Activated effector memory CD4-positive, alpha-beta T cell treated with anti-CD3 and anti-CD28 coated beads, Interleukin-2, amount 50 U/mL, for 16 hours (primary cell): Measurements from ENCODE around the gene NDUFB3.
A peak's percentile ranks its signal among the peaks of the same experiment; 100 is the strongest.

Source experiments
- DNase-seq: peaks from one replicate; pipeline ENCODE4 v3.0.0-alpha.2; 2020

Gene NDUFB3

DNA sequence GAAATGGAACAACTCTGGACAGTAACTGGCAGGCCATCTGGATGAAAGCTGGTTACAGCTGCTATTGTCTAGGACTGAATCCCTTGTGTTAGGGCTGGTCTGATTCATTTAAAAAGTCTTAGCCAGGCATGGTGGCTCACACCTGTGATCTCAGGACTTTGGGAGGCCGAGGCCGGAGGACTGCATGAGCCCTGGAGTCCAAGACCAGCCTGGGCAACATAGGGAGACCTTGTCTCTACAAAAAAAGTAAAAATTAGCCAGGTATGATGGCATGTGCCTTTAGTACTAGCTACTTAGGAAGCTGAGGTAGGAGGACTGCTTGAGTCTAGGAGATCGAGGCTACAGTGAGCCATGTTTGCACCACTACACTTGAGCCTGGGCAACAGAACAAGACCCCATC is 28.7 kb downstream of the NDUFB3 start:
- no peak for DNase-seq

GRCh38 chr2:201105759-201106158 is 34.0 kb downstream of the NDUFB3 start:
- DNase-seq, result no peak

DNA sequence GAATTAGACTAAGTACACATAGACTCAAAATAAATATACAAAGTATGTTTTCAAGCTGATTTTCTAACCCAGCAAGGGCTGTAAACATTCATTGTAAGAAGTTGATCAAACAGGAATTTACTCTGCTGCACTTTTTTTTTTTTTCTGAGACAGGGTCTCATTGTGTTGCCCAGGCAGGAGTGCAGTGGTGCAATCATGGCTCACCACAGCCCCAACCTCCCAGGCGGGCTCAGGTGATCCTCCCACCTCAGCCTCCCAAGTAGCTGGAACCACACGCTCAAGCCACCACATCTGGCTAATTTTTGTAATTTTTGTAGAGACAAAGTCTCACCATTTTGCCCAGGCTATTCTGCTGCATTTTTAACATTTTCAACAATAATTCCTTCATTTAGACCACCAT is 35.8 kb downstream of the NDUFB3 start:
- no peak for DNase-seq

DNA sequence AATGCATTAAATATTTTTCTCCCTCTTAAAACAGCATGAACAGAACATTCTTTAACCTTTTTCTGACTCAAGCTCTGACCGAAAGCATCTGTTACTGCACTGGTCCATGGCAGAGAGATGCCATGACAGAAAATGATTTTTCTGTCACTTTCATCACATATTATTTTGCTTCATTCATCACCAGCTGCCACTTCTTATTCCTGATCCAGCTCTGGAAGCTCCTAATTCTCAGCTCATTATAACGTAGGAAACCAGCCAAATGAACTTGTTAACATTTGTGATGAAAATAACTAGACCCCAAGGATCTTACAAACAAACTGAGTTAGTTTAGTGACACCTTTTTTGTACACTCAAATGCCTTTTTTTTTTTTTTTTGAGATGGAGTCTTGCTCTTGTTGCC is 36.5 kb downstream of the NDUFB3 start:
- DNase-seq, result no peak

- DNase-seq, result no peak
Measured at GRCh38 chr2:201109186-201109585, 37.4 kb downstream of the NDUFB3 start.

DNA sequence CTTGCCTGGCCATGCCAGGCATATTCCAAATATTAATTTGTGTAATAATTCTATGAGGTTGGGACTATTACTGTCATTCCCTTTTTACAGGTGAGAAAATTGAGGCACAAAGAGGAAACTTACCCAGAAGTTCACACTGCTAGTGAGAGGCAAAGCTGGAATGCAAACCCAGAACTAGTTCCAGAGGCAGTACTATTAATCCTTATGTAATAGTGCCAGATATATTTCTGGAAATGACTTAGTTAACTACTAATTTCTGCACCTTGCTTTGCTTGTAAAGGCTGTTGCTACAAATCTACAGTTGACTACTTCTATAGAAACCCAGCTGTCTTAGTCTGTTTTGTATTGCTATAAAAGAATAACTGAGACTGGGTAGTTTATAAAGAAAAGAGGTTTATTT is 38.8 kb downstream of the NDUFB3 start:
- DNase-seq, result no peak

GRCh38 chr2:201111096-201111495 is 39.3 kb downstream of the NDUFB3 start:
- DNase-seq, result no peak

- DNase-seq, result peak; percentile 25
Measured at GRCh38 chr2:201114350-201114749, 42.5 kb downstream of the NDUFB3 start.

DNA sequence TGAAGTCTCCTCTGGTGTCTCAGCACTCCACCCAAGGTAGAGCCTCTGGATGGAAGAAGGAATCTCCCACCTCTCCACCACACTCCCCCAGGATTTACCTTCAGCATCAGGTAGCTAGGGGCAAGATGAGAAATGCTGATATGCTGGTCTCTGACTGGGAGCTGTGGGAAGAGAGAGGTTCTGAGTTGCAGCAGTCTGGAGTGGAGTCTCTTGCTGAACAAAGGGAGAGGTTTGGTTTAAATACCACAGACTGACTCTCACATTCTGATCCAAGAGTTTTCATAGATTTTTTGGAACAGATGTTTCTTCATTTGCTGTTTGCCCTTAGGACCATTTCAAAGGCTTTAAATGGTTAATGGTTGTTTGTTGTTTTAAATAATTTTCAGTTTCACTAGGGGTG is 43.0 kb downstream of the NDUFB3 start:
- peak; percentile 39 for DNase-seq

DNA sequence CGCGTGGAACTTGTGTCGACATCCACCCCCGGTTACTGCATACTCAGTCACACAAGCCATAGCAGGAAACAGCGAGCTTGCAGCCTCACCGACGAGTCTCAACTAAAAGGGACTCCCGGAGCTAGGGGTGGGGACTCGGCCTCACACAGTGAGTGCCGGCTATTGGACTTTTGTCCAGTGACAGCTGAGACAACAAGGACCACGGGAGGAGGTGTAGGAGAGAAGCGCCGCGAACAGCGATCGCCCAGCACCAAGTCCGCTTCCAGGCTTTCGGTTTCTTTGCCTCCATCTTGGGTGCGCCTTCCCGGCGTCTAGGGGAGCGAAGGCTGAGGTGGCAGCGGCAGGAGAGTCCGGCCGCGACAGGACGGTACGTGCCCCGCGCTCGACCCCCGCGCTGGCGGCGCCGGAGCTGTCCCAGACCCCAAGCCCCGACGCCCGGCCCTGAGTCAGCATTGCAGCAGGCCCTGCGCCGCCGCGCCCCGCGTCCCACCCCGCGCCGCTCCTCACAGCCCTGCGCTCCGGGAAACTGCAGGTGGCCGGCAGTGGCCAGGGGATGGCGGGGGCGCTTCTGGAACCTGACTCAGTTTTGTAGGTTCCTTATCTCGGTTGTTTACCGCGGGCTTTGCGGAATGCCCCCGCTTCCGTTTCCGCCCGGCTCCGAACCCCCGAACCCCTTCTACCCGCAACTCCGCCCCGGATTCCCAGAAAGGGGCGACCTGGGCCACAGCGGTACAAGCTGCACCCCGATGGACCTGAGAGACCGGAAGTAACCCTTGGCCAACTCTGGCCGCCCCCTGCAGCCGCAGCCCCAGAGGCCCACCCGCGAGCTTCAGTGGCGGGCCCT is 44.5 kb downstream of the NDUFB3 start, which contains the start of gene CFLAR:
TSS of gene CFLAR (plus strand) at position 50 of the 844 bp plus-strand sequence. CDS start 13,702 bp downstream, outside the sequence.
- peak; percentile 93 for DNase-seq

GRCh38 chr2:201116959-201117734 is 45.3 kb downstream of the NDUFB3 start:
- peak; percentile 70 for DNase-seq

GRCh38 chr2:201117735-201118094 is 45.9 kb downstream of the NDUFB3 start:
- peak; percentile 74 for DNase-seq

GRCh38 chr2:201118121-201118960 is 46.5 kb downstream of the NDUFB3 start:
- peak; percentile 95 for DNase-seq

DNA sequence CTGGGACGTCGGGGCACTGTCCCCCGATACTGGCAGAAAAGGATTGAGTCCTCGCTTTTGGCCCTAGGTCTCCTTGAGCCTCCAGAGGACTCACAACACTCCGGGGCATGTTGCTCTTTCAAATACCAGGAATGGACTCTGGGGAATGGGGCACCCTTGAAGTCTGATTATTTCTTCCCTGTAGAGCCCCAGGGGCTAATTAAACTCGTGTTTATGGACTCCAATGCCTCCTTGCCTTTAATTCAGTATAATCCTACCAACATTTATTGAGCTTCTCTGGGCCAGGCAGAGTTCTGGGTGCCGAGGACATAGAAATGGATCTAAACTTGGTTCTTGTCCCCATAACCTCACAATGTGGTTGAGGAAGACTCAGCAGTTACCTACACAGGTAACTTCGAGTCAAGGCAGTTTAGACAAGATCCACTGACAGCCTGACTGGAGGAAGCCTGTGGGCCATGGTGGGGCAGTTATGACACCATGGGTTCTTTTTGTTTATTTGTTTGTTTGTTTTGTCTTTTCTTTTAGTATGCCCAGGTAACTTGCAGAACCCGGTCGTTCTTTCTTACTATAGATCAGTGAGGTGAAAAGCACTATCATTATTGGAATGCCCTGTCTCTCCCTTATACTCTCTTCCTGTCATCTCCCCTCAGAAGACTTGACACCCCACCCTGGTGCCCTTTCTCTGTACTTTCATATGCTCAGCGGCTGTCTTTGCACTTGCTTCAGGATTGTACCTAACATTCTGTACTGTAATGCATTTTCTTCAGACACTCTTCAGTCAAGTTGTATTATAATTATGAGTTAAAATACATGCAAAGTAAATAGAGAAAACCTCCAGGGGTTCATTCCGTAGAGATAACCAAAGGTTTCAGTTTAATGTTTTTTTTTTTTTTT is 47.4 kb downstream of the NDUFB3 start:
- DNase-seq, result no peak

DNA sequence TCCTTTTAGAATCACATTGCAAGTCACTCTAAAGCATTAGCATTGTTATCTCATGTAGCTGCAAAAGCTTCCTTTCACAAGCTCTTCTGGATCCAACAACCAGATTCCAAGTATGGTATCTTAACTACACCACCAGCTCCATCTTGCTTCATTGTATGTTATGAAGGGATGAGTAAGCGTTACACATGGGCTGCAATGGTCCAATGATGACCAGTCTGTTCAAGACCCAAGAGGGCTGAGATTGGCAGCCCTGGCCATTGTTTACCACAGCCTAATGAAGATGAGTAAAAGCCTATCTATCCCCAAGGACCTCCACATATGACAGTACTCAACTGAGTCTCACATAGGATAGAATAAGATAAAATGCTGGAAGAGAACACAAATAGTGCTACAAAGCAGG is 50.5 kb downstream of the NDUFB3 start:
- DNase-seq, result no peak

GRCh38 chr2:201126308-201127151 is 54.7 kb downstream of the NDUFB3 start:
- DNase-seq, result no peak

- no peak for DNase-seq
Measured at GRCh38 chr2:201127152-201127511, 55.3 kb downstream of the NDUFB3 start.

GRCh38 chr2:201127570-201127969 is 55.8 kb downstream of the NDUFB3 start:
- peak; percentile 82 for DNase-seq

GRCh38 chr2:201128033-201128432 is 56.2 kb downstream of the NDUFB3 start:
- no peak for DNase-seq

GRCh38 chr2:201128933-201129505 is 57.2 kb downstream of the NDUFB3 start:
- DNase-seq, result peak; percentile 78
